HEK293T (cell line): ENCODE results near the gene TRABD2A.

Experiments used
- ARNT ChIP-seq: fragments of 450-650 bp; IDR thresholded peaks from 2 replicates; pipeline ENCODE4 v1.6.1; 2017; ENCODE audit warnings: mild to moderate bottlenecking
- BHLHE40 ChIP-seq: fragments of 450-650 bp; IDR thresholded peaks from 2 replicates; pipeline ENCODE4 v1.6.1; 2016; ENCODE audit warnings: mild to moderate bottlenecking, moderate library complexity, borderline replicate concordance
- FOXK2 ChIP-seq: fragments of 450-650 bp; IDR thresholded peaks from 2 replicates; pipeline ENCODE4 v1.6.1; 2016; ENCODE audit warnings: mild to moderate bottlenecking
- FOXM1 ChIP-seq: fragments of 450-650 bp; IDR thresholded peaks from 2 replicates; pipeline ENCODE4 v1.6.1; 2017; ENCODE audit warnings: mild to moderate bottlenecking, borderline replicate concordance
- NFRKB ChIP-seq: fragments of 450-650 bp; IDR thresholded peaks from 2 replicates; pipeline ENCODE4 v1.6.1; 2016; ENCODE audit warnings: mild to moderate bottlenecking, moderate library complexity
- PKNOX1 ChIP-seq: fragments of 450-650 bp; IDR thresholded peaks from 2 replicates; pipeline ENCODE4 v1.6.1; 2016
- SP1 ChIP-seq: fragments of 450-650 bp; IDR thresholded peaks from 2 replicates; pipeline ENCODE4 v1.6.1; 2017
- SUZ12 ChIP-seq: fragments of 450-650 bp; IDR thresholded peaks from 2 replicates; pipeline ENCODE4 v1.6.1; 2016; ENCODE audit warnings: mild to moderate bottlenecking
- TARDBP ChIP-seq: fragments of 450-650 bp; IDR thresholded peaks from 2 replicates; pipeline ENCODE4 v1.6.1; 2016
- ZNF384 ChIP-seq: fragments of 450-650 bp; IDR thresholded peaks from 2 replicates; pipeline ENCODE4 v1.6.1; 2016

DNA sequence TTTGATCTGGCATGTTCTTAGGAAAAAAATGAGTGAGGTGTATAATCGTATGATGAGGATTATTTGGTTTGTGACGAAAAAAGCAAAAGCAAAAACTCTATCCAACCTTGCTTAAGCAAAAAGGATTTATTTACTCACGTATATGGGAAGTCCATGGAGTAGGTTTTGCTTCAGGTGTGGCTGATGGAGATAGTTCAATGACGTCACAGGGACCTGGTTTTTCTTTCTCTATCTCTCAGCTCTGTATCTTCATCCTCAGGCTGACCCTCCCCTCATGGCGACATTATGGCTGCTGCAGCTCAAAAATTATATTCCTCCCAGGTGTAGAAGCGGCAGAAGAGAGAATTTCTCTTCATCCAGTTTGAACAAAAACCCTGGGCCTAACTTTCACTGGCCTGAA, 33.5 kb upstream of the TRABD2A start:
- TF ChIP-seq FOXM1 (no peak), SUZ12 (no peak), FOXK2 (no peak), PKNOX1 (no peak), SP1 (no peak), NFRKB (no peak), BHLHE40 (no peak), ZNF384 (no peak), ARNT (no peak), TARDBP (no peak)
